Esophagus squamous epithelium (tissue), 4 donors: ENCODE measurements around the gene MAPK8IP3.

Experiments
- CTCF ChIP-seq, 6 experiments: fragments of 450-650 bp in 4 of 6; fragments of 200-600 bp in 2 of 6; sonication (generic) in 2 of 6; IDR thresholded peaks; one replicate each; pipeline ENCODE4 v1.5.1; 2016 to 2019; ENCODE audit warnings: antibody characterized with exemption in 6 of 6, mild to moderate bottlenecking in 4 of 6, moderate library complexity in 4 of 6
- POLR2A ChIP-seq, 4 donors: fragments of 450-650 bp; IDR thresholded peaks; one replicate each; pipeline ENCODE4 v1.6.1; 2017; ENCODE audit warnings: antibody characterized with exemption in 4 of 4, mild to moderate bottlenecking in 4 of 4, moderate library complexity in 3 of 4

GRCh38 chr16:1791256-1791942, 85.4 kb downstream of the MAPK8IP3 start:
- no peak for TF ChIP-seq CTCF (IDR thresholded peaks at IDR 0.05)
- no peak for TF ChIP-seq POLR2A (IDR thresholded peaks at IDR 0.05)
